ENCODE measurements around the gene FBXW9.
A peak's percentile ranks its signal among the peaks of the same experiment; 100 is the strongest.

FBXW9 gene

DNA sequence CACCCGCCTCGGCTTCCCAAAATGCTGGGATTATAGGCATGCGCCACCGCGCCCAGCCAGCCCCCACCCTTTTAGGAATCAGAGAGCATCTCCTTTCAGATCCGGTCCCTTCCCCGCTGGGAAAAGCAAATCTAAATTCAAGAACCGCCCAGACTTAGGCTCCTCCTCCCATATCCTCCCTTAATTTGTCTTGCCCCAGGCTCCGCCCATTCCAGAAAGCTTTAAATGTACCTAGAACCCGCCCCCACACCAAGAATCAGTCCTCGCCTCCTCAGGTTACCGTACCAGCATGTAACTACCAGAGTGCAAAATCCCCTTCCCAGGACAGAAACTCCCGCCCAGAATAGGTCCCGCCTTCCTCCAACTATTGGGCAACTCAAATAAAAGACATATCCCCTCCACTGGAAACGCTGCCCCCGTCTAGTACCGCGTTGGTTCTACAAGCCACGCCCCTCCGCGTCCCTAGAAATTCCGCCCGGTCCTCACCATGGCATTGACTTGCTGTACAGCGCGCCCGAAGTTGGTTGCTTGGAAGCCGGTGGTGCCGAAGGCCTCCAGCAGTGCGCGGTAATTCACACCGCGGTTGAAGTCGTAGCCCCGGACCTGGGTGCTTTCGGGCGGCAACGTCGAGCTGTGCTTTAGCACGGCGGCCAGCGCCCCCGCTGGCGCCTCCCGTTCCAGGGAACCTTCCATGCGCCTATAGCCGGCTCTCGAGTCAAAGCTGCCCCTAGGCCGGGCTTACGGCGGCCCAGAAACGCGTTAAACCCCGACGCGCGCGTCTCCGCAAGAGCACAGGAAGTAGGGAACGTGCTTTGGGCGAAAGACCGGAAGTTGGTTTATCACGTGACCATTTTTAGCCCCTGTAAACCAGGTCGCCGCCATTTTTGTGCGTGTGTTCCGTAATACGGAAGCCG, 15.1 kb downstream of the FBXW9 start, which contains the start of gene DHPS (continued):
- no peak for TF ChIP-seq ZSCAN16 (tag by site-specific recombination; IDR thresholded peaks at IDR 0.05)
- TF ChIP-seq MEIS1 (CRISPR knock-in tag; IDR thresholded peaks at IDR 0.05; ENCODE audit: borderline replicate concordance), result no peak
- TF ChIP-seq ZNF510 (tag by site-specific recombination; IDR thresholded peaks at IDR 0.05; ENCODE audit: insufficient replicate concordance), result no peak
- TF ChIP-seq ZNF416 (tag by site-specific recombination; IDR thresholded peaks at IDR 0.05), result no peak
- peak; percentile 93 for TF ChIP-seq MZF1 (tag by site-specific recombination; IDR thresholded peaks at IDR 0.05; ENCODE audit: borderline replicate concordance)
- peak; percentile 52; the same call in 1 of the 2 replicates for TF ChIP-seq ZBTB17 (tag by site-specific recombination; IDR thresholded peaks at IDR 0.05)
- TF ChIP-seq ZNF404 (tag by site-specific recombination; IDR thresholded peaks at IDR 0.05), result no peak
- TF ChIP-seq, protein P1, sequence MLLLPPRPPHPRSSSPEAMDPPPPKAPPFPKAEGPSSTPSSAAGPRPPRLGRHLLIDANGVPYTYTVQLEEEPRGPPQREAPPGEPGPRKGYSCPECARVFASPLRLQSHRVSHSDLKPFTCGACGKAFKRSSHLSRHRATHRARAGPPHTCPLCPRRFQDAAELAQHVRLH (tag by site-specific recombination; IDR thresholded peaks at IDR 0.05), result peak; percentile 100
- TF ChIP-seq ZNF121 (tag by site-specific recombination; IDR thresholded peaks at IDR 0.05), result no peak
- TF ChIP-seq, protein P2, sequence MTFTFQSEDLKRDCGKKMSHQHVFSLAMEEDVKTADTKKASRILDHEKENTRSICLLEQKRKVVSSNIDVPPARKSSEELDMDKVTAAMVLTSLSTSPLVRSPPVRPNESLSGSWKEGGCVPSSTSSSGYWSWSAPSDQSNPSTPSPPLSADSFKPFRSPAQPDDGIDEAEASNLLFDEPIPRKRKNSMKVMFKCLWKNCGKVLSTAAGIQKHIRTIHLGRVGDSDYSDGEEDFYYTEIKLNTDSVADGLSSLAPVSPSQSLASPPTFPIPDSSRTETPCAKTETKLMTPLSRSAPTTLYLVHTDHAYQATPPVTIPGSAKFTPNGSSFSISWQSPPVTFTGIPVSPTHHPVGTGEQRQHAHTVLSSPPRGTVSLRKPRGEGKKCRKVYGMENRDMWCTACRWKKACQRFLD (tag by site-specific recombination; IDR thresholded peaks at IDR 0.05), result no peak
- TF ChIP-seq REPIN1 (tag by site-specific recombination; IDR thresholded peaks at IDR 0.05; ENCODE audit: low read depth), result 0 out of 2 replicates have a peak, but pooled peaks have one; percentile 77
- TF ChIP-seq, protein P3, sequence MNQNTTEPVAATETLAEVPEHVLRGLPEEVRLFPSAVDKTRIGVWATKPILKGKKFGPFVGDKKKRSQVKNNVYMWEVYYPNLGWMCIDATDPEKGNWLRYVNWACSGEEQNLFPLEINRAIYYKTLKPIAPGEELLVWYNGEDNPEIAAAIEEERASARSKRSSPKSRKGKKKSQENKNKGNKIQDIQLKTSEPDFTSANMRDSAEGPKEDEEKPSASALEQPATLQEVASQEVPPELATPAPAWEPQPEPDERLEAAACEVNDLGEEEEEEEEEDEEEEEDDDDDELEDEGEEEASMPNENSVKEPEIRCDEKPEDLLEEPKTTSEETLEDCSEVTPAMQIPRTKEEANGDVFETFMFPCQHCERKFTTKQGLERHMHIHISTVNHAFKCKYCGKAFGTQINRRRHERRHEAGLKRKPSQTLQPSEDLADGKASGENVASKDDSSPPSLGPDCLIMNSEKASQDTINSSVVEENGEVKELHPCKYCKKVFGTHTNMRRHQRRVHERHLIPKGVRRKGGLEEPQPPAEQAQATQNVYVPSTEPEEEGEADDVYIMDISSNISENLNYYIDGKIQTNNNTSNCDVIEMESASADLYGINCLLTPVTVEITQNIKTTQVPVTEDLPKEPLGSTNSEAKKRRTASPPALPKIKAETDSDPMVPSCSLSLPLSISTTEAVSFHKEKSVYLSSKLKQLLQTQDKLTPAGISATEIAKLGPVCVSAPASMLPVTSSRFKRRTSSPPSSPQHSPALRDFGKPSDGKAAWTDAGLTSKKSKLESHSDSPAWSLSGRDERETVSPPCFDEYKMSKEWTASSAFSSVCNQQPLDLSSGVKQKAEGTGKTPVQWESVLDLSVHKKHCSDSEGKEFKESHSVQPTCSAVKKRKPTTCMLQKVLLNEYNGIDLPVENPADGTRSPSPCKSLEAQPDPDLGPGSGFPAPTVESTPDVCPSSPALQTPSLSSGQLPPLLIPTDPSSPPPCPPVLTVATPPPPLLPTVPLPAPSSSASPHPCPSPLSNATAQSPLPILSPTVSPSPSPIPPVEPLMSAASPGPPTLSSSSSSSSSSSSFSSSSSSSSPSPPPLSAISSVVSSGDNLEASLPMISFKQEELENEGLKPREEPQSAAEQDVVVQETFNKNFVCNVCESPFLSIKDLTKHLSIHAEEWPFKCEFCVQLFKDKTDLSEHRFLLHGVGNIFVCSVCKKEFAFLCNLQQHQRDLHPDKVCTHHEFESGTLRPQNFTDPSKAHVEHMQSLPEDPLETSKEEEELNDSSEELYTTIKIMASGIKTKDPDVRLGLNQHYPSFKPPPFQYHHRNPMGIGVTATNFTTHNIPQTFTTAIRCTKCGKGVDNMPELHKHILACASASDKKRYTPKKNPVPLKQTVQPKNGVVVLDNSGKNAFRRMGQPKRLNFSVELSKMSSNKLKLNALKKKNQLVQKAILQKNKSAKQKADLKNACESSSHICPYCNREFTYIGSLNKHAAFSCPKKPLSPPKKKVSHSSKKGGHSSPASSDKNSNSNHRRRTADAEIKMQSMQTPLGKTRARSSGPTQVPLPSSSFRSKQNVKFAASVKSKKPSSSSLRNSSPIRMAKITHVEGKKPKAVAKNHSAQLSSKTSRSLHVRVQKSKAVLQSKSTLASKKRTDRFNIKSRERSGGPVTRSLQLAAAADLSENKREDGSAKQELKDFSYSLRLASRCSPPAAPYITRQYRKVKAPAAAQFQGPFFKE (tag by site-specific recombination; IDR thresholded peaks at IDR 0.05; ENCODE audit: borderline replicate concordance), result no peak
- 0 out of 2 replicates have a peak, but pooled peaks have one; percentile 47 for TF ChIP-seq ZNF391 (tag by site-specific recombination; IDR thresholded peaks at IDR 0.05; ENCODE audit: borderline replicate concordance, low read depth)
- peak; percentile 48; the same call in 1 of the 2 replicates for TF ChIP-seq ZBTB7A (tag by site-specific recombination; IDR thresholded peaks at IDR 0.05; ENCODE audit: low read depth)
- TF ChIP-seq, protein P4, sequence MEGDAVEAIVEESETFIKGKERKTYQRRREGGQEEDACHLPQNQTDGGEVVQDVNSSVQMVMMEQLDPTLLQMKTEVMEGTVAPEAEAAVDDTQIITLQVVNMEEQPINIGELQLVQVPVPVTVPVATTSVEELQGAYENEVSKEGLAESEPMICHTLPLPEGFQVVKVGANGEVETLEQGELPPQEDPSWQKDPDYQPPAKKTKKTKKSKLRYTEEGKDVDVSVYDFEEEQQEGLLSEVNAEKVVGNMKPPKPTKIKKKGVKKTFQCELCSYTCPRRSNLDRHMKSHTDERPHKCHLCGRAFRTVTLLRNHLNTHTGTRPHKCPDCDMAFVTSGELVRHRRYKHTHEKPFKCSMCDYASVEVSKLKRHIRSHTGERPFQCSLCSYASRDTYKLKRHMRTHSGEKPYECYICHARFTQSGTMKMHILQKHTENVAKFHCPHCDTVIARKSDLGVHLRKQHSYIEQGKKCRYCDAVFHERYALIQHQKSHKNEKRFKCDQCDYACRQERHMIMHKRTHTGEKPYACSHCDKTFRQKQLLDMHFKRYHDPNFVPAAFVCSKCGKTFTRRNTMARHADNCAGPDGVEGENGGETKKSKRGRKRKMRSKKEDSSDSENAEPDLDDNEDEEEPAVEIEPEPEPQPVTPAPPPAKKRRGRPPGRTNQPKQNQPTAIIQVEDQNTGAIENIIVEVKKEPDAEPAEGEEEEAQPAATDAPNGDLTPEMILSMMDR (tag by site-specific recombination; IDR thresholded peaks at IDR 0.05), result peak; percentile 51; the same call in 1 of the 2 replicates
- no peak for TF ChIP-seq ZNF214 (tag by site-specific recombination; IDR thresholded peaks at IDR 0.05; ENCODE audit: borderline replicate concordance)
- peak; percentile 59 for TF ChIP-seq KLF10 (tag by site-specific recombination; IDR thresholded peaks at IDR 0.05)
- TF ChIP-seq ZNF335 (tag by site-specific recombination; conservative IDR thresholded peaks at IDR 0.05), result peak; percentile 92
- TF ChIP-seq ZIC2 (tag by site-specific recombination; IDR thresholded peaks at IDR 0.05), result no peak; the same call in 1 of the 2 replicates
- TF ChIP-seq GLI4 (tag by site-specific recombination; IDR thresholded peaks at IDR 0.05), result no peak
- TF ChIP-seq KLF8 (tag by site-specific recombination; IDR thresholded peaks at IDR 0.05), result peak; percentile 70
- no peak for TF ChIP-seq ZBTB1 (tag by site-specific recombination; IDR thresholded peaks at IDR 0.05)
- TF ChIP-seq, protein P5, sequence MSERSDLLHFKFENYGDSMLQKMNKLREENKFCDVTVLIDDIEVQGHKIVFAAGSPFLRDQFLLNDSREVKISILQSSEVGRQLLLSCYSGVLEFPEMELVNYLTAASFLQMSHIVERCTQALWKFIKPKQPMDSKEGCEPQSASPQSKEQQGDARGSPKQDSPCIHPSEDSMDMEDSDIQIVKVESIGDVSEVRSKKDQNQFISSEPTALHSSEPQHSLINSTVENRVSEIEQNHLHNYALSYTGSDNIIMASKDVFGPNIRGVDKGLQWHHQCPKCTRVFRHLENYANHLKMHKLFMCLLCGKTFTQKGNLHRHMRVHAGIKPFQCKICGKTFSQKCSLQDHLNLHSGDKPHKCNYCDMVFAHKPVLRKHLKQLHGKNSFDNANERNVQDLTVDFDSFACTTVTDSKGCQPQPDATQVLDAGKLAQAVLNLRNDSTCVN (tag by site-specific recombination; optimal IDR thresholded peaks at IDR 0.05), result peak; percentile 93
- TF ChIP-seq GLIS1 (tag by site-specific recombination; IDR thresholded peaks at IDR 0.05), result peak; percentile 66
- peak; percentile 67; the same call in 1 of the 2 replicates for TF ChIP-seq ZNF792 (tag by site-specific recombination; IDR thresholded peaks at IDR 0.05)
- peak; percentile 91 for TF ChIP-seq YY2 (tag by site-specific recombination; IDR thresholded peaks at IDR 0.05)
- TF ChIP-seq ZFHX2 (tag by site-specific recombination; conservative IDR thresholded peaks at IDR 0.05), result peak; percentile 60
